ENCODE data around the gene ODAD4. TPM values are rescaled to one million over a fixed set of nuclear protein-coding genes. Genes with fewer than 3 reads are reported as not detected.

The ODAD4 gene, protein sequence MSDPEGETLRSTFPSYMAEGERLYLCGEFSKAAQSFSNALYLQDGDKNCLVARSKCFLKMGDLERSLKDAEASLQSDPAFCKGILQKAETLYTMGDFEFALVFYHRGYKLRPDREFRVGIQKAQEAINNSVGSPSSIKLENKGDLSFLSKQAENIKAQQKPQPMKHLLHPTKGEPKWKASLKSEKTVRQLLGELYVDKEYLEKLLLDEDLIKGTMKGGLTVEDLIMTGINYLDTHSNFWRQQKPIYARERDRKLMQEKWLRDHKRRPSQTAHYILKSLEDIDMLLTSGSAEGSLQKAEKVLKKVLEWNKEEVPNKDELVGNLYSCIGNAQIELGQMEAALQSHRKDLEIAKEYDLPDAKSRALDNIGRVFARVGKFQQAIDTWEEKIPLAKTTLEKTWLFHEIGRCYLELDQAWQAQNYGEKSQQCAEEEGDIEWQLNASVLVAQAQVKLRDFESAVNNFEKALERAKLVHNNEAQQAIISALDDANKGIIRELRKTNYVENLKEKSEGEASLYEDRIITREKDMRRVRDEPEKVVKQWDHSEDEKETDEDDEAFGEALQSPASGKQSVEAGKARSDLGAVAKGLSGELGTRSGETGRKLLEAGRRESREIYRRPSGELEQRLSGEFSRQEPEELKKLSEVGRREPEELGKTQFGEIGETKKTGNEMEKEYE
- total RNA-seq = under 1 TPM in 3 of 6 experiments, not detected in 3; 0.12 to 0.13 (median 0.12) TPM
- long read RNA-seq = 0 reads

DNA sequence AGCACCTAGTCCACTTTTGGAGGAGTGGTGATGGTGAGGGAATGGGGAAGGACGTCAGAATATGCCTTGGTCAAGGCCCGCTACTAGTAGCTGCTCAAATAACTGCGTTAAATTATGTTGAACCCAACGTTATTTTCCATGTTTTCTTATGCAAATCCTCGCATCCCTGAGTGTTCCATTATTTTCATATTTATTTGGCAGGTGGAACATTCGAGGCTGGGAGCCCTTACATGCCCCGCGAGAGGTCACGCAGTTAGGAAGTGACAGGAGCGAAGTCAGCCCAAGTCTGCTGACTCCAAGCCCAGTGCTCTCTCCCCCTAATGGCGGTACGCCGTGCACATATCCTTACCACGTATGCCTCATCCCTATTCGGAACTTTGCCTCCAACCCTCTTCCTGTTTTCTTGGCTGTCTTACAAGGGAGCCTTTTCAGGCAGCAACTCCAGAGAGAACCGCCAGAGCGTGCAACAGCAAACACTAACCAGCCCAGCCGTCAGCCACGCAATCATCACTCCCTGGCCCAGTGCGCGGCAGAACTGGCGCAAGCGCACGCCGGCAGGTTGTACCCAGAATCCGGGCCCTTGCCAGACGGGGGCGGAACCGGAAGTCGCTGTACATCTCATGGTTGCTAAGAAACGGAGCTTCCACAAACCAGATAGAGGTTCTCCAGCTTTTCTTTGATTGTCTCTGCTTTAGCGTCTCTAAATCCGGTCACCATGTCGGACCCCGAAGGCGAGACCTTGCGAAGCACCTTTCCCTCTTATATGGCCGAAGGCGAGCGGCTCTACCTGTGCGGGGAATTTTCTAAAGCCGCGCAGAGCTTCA is at the start of gene ODAD4:
ODAD4 (plus strand) TSS at position 609 of the 824 bp plus-strand sequence; CDS start at position 716, 107 bp downstream.
- H3K36me3 ChIP-seq = no peaks in the 10 kb centered on the region
- peak within 1 kb of the TSS; percentile 30 to 64 (median 49) for H3K4me3 ChIP-seq
- ATAC-seq (peak; percentile 97 to 99 (median 97)), DNase-seq (peak; percentile 97 to 98 (median 97))
- H3K27me3 ChIP-seq = no peaks in the 10 kb centered on the region
- peak within 1 kb of the TSS; percentile 77 to 93 (median 81) for H3K27ac ChIP-seq
- peaks cover 0 to 9% (median 0%) of the 10 kb centered on the region in 4 donors for H3K4me1 ChIP-seq
- intact Hi-C loops (cut with DNase I) = no loop called here
- no peaks in the 10 kb centered on the region for H3K9me3 ChIP-seq
- under 1% methylated on average over 40 of the region's 43 CpGs for WGBS (ENCODE audit: insufficient coverage, low coverage, low lambda C conversion rate, missing lambda C conversion rate)
- TF ChIP-seq POLR2A (IDR thresholded peaks at IDR 0.05) (peak; percentile 80), CTCF (IDR thresholded peaks at IDR 0.05) (peak; percentile 35 to 58 (median 39))

DNA sequence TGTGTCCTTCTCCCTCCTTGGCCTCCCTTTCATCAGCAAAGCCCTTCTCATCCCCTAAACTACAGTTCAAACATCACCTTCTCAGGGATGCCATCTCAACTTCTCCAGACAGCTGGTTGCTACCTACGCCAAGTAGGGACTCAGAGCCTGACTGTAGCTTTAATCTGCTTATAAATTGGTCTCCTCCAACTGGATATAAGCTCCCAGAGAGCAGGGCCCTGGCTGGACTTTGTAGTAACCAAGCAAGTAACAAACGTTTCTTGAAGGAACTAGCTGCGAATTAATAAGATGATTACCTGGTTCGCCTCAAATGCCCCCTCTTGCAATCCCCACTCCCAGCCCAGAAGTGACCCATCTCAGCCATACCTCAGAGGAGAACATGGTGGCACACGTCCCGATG is 47.7 kb upstream of the ODAD4 start:
- 79% methylated on average over 6 of the region's 6 CpGs for WGBS (ENCODE audit: insufficient coverage, low coverage, low lambda C conversion rate, missing lambda C conversion rate)
- Histone ChIP-seq H3K36me3 (peaks cover 28 to 71% (median 32%) of the 10 kb centered on the region in 4 donors), H3K27me3 (no peaks in the 10 kb centered on the region), H3K4me3 (no peak overlapping the region), H3K9me3 (no peaks in the 10 kb centered on the region), H3K4me1 (peaks cover 0 to 16% (median 0%) of the 10 kb centered on the region in 4 donors), H3K27ac (no peak overlapping the region)
- TF ChIP-seq CTCF (IDR thresholded peaks at IDR 0.05) (no peak), POLR2A (IDR thresholded peaks at IDR 0.05) (no peak)
- intact Hi-C loops (cut with DNase I) = loop anchor here in 1 of 2 donors (10.0 kb wide), 2 partner anchors 68 to 148 kb away; partner anchors contain the start of genes FKBP10, HAP1 and P3H4
- ATAC-seq (no peak), DNase-seq (no peak)

DNA sequence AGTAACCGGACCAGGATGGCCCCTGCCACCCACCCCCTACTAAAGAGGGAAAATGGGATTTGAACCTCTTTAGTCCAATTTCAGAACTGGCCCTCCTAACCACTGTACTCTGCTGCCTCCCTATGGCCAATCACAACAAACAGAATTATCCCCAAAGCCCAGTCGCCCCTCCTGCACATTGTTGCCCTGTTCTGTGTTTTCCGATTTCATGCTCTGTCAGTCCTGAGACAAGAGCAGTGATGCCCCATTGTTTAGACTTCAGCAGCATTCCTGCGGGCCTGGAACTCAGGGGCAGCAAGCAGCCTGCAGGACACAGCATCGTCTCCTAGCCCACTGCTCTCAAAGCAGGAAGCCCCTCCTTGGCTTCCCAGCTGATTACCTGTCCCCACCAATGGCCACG is 44.7 kb upstream of the ODAD4 start:
- TF ChIP-seq POLR2A (IDR thresholded peaks at IDR 0.05) (no peak), CTCF (IDR thresholded peaks at IDR 0.05) (peak in 3 of 4 donors; percentile 28 to 52 (median 46))
- peaks cover 20 to 67% (median 27%) of the 10 kb centered on the region in 4 donors for H3K36me3 ChIP-seq

More for the DNA sequence above, 44.7 kb upstream of the ODAD4 start:
- H3K27ac ChIP-seq = no peak overlapping the region
- no peak overlapping the region for H3K4me3 ChIP-seq
- intact Hi-C loops (cut with DNase I) = loop anchor here in 1 of 2 donors (10.0 kb wide), 2 partner anchors 71 to 151 kb away; partner anchors contain the start of genes FKBP10, HAP1 and P3H4
- no peaks in the 10 kb centered on the region for H3K4me1 ChIP-seq
- H3K27me3 ChIP-seq = no peaks in the 10 kb centered on the region
- 72% methylated on average over 5 of the region's 6 CpGs for WGBS (ENCODE audit: insufficient coverage, low coverage, low lambda C conversion rate, missing lambda C conversion rate)
- H3K9me3 ChIP-seq = no peaks in the 10 kb centered on the region
- DNase-seq (no peak), ATAC-seq (peak; percentile 34 to 69 (median 49))
